Parathyroid adenoma (tissue), 2 donors: ENCODE results near the gene PADI2.

Experiments used
- H2AFZ ChIP-seq: fragments of 300-600 bp; sonication (generic); one replicate; pipeline ENCODE4 v1.7.0; 2017; ENCODE audit warnings: antibody characterized with exemption, mild to moderate bottlenecking
- H3K27ac ChIP-seq: fragments of 300-600 bp; sonication (generic); one replicate; pipeline ENCODE4 v1.7.0; 2017
- H3K27me3 ChIP-seq: fragments of 300-600 bp; sonication (generic); one replicate; pipeline ENCODE4 v1.7.0; 2017; ENCODE audit warnings: low read length; ENCODE audit not compliant: control insufficient read depth, insufficient read depth
- H3K36me3 ChIP-seq: fragments of 300-600 bp; sonication (generic); one replicate; pipeline ENCODE4 v1.7.0; 2017; ENCODE audit warnings: low read length; ENCODE audit not compliant: control insufficient read depth, insufficient read depth
- H3K4me1 ChIP-seq: fragments of 300-600 bp; sonication (generic); one replicate; pipeline ENCODE4 v1.7.0; 2017; ENCODE audit warnings: control low read depth
- H3K4me2 ChIP-seq: fragments of 300-600 bp; sonication (generic); one replicate; pipeline ENCODE4 v1.7.0; 2017; ENCODE audit warnings: low read length
- H3K4me3 ChIP-seq: fragments of 300-600 bp; sonication (generic); one replicate; pipeline ENCODE4 v1.7.0; 2017; ENCODE audit warnings: low read depth, low read length
- H3K79me2 ChIP-seq: fragments of 300-600 bp; sonication (generic); one replicate; pipeline ENCODE4 v1.7.0; 2017; ENCODE audit warnings: control low read depth
- H3K9ac ChIP-seq: fragments of 300-600 bp; sonication (generic); one replicate; pipeline ENCODE4 v1.7.0; 2017; ENCODE audit warnings: mild to moderate bottlenecking
- H3K9me3 ChIP-seq: fragments of 300-600 bp; sonication (generic); one replicate; pipeline ENCODE4 v1.7.0; 2017; ENCODE audit warnings: low read length; ENCODE audit not compliant: control insufficient read depth
- CTCF ChIP-seq: fragments of 300-600 bp; sonication (generic); IDR thresholded peaks from one replicate; pipeline ENCODE4 v1.7.0; 2017; ENCODE audit warnings: antibody characterized with exemption, mild to moderate bottlenecking
- donor health status: primary hyperparathyroidism.

PADI2 gene

DNA sequence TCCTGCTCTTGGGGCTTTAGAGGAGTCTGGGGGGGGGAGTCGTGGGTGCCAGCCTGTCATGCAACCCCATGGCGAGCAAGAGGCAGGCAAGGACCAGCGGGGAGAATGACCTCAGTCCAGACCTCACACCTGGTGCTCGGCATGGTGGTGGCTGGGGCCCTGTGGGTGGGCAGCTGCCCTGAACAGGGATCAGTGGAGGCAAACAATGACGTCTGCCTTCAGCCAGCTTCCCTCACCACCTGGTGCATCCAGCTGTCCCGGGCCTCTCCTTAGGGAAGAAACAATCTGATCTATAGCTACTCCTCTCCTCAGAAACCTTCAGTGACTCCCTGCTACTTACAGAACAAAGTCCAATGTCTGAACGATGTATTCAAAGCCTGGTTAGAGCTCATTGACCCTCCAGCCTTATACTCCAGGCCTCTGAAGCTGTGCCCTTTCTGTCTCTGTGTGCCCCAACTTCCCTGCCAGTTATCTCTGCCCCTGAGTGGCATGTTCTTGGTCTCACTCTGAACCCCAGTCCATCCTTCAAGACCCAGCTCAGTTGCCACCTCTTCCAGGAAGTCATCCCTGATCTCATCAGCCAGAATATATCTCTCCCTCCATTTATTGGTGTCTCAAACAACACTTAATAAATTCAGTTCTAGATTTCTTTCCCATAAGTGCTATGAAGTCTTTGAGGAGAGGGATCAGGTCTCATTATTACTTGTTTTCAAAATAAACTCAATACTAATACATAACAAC, 6.6 kb downstream of the PADI2 start:
- no peak overlapping the region for H2AFZ ChIP-seq
- H3K4me1 ChIP-seq, result no peaks in the 10 kb centered on the region
- H3K27ac ChIP-seq, result no peak overlapping the region
- H3K79me2 ChIP-seq, result no peaks in the 10 kb centered on the region
- H3K36me3 ChIP-seq, result no peaks in the 10 kb centered on the region
- no peak overlapping the region for H3K4me3 ChIP-seq
- TF ChIP-seq CTCF, result no peak
- no peak overlapping the region for H3K4me2 ChIP-seq
- no peaks in the 10 kb centered on the region for H3K9me3 ChIP-seq
- H3K9ac ChIP-seq, result no peak overlapping the region
- H3K27me3 ChIP-seq, result no peaks in the 10 kb centered on the region

GRCh38 chr1:17112076-17112475, 7.2 kb downstream of the PADI2 start:
- no peak overlapping the region for H3K27ac ChIP-seq
- H3K79me2 ChIP-seq, result no peaks in the 10 kb centered on the region
- H2AFZ ChIP-seq, result no peak overlapping the region
- H3K4me3 ChIP-seq, result no peak overlapping the region
- H3K27me3 ChIP-seq, result no peaks in the 10 kb centered on the region
- H3K9ac ChIP-seq, result no peak overlapping the region
- no peak for TF ChIP-seq CTCF
- H3K4me1 ChIP-seq, result no peaks in the 10 kb centered on the region
- H3K4me2 ChIP-seq, result no peak overlapping the region
- no peaks in the 10 kb centered on the region for H3K9me3 ChIP-seq
- no peaks in the 10 kb centered on the region for H3K36me3 ChIP-seq

DNA sequence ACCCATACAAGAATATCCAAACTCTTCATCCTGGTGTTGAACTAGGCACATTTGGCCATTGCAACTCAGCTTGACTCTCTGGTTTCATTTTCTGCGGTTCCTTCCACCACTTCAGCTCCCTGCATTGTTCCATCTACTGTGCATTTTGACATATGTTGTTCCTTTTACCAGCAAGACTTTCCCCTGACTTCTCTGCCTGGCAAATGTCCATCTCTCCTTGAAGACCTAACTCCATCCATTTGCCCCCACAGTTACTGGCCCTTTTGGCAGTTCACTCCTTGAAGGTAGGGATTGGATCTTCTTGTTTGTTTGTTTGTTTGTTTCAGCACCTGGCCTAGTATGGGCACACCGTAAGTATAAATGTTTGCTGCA, 8.7 kb downstream of the PADI2 start:
- Histone ChIP-seq H3K36me3 (no peaks in the 10 kb centered on the region), H3K4me1 (no peaks in the 10 kb centered on the region), H3K79me2 (no peaks in the 10 kb centered on the region), H3K27ac (no peak overlapping the region), H3K9ac (no peak overlapping the region), H3K9me3 (no peaks in the 10 kb centered on the region), H3K4me3 (no peak overlapping the region), H3K4me2 (no peak overlapping the region), H3K27me3 (no peaks in the 10 kb centered on the region), H2AFZ (no peak overlapping the region)
- no peak for TF ChIP-seq CTCF

DNA sequence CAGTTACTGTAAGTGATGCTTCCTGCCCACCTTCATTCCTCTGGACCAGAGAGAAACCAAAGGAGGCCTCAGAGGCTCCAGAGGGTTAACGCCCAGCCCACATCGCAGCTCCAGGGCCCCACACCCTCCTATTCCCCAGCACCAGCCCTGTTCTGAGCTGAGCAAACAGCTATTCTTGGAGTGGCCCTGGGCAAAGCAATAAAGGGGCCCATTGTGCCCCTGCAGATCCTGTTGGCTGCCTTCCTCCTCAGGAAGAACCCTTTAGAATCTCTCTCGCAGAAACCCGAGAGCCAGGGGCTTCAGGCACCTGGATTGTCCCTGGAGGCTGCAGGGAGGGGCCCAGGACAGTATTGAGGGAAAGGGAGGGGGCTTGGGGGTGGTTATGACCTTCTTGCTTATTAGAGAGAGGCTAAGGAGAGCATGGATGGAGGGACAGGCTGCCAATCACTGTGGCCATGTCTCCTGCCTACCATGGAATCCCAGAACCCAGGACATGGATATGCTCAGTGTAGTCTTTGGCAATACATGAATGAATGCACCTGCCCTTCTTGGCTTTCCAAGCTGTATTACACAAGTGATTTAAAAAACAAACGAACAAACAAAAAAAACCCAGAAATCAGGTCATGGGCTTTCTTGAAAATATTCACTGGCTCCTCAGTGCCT, 9.2 kb downstream of the PADI2 start:
- Histone ChIP-seq H2AFZ (no peak overlapping the region), H3K4me1 (no peaks in the 10 kb centered on the region), H3K27me3 (no peaks in the 10 kb centered on the region), H3K27ac (no peak overlapping the region), H3K4me3 (no peak overlapping the region), H3K9ac (no peak overlapping the region), H3K4me2 (no peak overlapping the region), H3K36me3 (no peaks in the 10 kb centered on the region), H3K9me3 (no peaks in the 10 kb centered on the region), H3K79me2 (no peaks in the 10 kb centered on the region)
- no peak for TF ChIP-seq CTCF

DNA sequence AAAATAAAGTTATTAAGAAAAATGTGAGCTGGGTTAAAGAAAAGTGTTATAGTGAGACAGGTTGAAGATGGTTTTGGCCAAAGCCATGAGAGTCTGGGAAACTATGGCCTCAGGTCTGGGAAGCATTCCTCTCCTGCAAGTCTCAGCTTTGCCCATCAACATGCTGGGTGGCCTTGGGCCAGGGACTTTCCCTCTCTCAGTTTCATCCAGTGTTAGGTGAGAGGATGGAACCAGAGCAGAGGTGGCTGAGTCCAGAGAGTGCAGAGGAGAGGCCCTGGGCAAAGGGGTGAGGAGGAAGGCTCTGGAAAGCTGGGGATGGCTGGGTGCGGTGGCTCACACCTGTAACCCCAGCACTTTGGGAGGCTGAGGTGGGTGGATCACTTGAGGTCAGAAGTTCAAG, 10.5 kb downstream of the PADI2 start:
- no peak overlapping the region for H3K9ac ChIP-seq
- no peaks in the 10 kb centered on the region for H3K79me2 ChIP-seq
- no peaks in the 10 kb centered on the region for H3K9me3 ChIP-seq
- no peaks in the 10 kb centered on the region for H3K36me3 ChIP-seq
- no peak overlapping the region for H3K4me3 ChIP-seq
- TF ChIP-seq CTCF, result no peak
- no peak overlapping the region for H3K27ac ChIP-seq
- no peak overlapping the region for H3K4me2 ChIP-seq
- H2AFZ ChIP-seq, result no peak overlapping the region
- H3K4me1 ChIP-seq, result no peaks in the 10 kb centered on the region
- H3K27me3 ChIP-seq, result no peaks in the 10 kb centered on the region
